ENCODE results near the gene RNF144A. TPM values are rescaled to one million over a fixed set of nuclear protein-coding genes. Genes with fewer than 3 reads are reported as not detected.

The RNF144A gene
- total and polyA plus RNA-seq, 10 of the 15 experiments (the other 5 are each of a cell fraction or from before 2014, with no cell fraction given) = 0.02 to 12.1 (median 0.48) TPM; not detected in 1

DNA sequence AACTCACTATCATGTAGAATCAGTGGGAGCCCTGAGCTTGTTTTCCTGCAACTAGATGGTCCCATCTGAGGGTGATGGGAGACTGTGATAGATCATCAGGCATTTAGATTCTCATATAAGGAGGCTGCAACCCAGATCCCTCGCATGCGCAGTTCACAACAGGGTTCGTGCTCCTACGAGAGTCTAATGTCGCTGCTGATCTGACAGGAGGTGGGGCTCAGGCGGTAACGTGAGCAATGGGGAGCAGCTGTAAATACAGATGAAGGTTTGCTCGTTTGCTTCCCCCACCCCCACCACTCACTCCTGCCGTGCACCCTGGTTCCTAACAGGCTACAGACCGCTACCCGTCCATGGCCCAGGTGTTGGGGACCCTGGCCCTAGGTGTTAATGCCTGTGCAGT lies 113.6 kb downstream of the RNF144A start:
- Histone ChIP-seq H3K79me2 (ENCODE audit: control insufficient read depth, insufficient read depth, low read length) (no peaks in the 10 kb centered on the region), H3K4me1 (ENCODE audit: control insufficient read depth, insufficient read depth, low read length) (no peaks in the 10 kb centered on the region), H3K27me3 (replicated peaks in 1 of 2; ENCODE audit: control insufficient read depth in 2 of 2, insufficient read depth in 2 of 2, low read length in 1 of 2) (no peaks in the 10 kb centered on the region), H3K9ac (ENCODE audit: control insufficient read depth, insufficient read depth, low read length) (no peak overlapping the region), H3K36me3 (ENCODE audit: control insufficient read depth in 2 of 2, insufficient read depth in 2 of 2, low read length in 1 of 2) (no peaks in the 10 kb centered on the region; a peak in 1 of 4 replicates), H4K20me1 (ENCODE audit: control insufficient read depth, insufficient read depth) (no peaks in the 10 kb centered on the region), H2AFZ (ENCODE audit: control insufficient read depth, low read depth, low read length) (no peak overlapping the region), H3K9me3 (replicated peaks; ENCODE audit: control insufficient read depth, insufficient read depth, low read length) (no peaks in the 10 kb centered on the region), H3K4me3 (no peak overlapping the region), H3K4me2 (ENCODE audit: control insufficient read depth, insufficient read depth) (no peak overlapping the region), H3K27ac (ENCODE audit: control insufficient read depth, insufficient read depth) (no peak overlapping the region)
- in situ Hi-C loops (cut with MboI) = no loop called here
- intact Hi-C loops (cut with micrococcal nuclease; ENCODE audit: unreplicated experiment) = no loop called here
- no TSS peak for BruUV-seq (replicated peaks)
- FAIRE-seq (no peak), DNase-seq (ENCODE audit: low read depth, low spot score) (no peak), ATAC-seq (no peak)
- POLR2A ChIA-PET = no interaction called here
- RAD21 ChIA-PET (ENCODE audit: unreplicated experiment) = no interaction called here
- TF ChIP-seq ZSCAN29 (IDR thresholded peaks at IDR 0.05) (no peak), NBN (IDR thresholded peaks at IDR 0.05) (no peak), TCF12 (IDR thresholded peaks at IDR 0.05; ENCODE audit: low read depth, low read length) (no peak), KLF5 (IDR thresholded peaks at IDR 0.05; ENCODE audit: partially characterized antibody) (no peak), POLR2AphosphoS2 (IDR thresholded peaks at IDR 0.05; ENCODE audit: low read depth, low read length) (no peak), MXI1 (IDR thresholded peaks at IDR 0.05; ENCODE audit: low read depth, low read length) (no peak), JUNB (IDR thresholded peaks at IDR 0.05) (no peak), ZNF207 (IDR thresholded peaks at IDR 0.05; ENCODE audit: borderline replicate concordance) (no peak), SREBF2 (IDR thresholded peaks at IDR 0.05; ENCODE audit: low read length) (no peak), SMARCA5 (IDR thresholded peaks at IDR 0.05) (no peak), CREM (IDR thresholded peaks at IDR 0.05; ENCODE audit: low read depth) (no peak), EED (IDR thresholded peaks at IDR 0.05; ENCODE audit: low read depth) (no peak), STAT1 (conservative IDR thresholded peaks at IDR 0.05) (no peak), MTA2 (IDR thresholded peaks at IDR 0.05; ENCODE audit: low read depth) (no peak), RBBP5 (conservative IDR thresholded peaks at IDR 0.05) (no peak), ETV6 (conservative IDR thresholded peaks at IDR 0.05 in 1 of 2, IDR thresholded peaks at IDR 0.05 in 1 of 2; ENCODE audit: borderline replicate concordance in 1 of 2, low read depth in 1 of 2) (no peak), PML (IDR thresholded peaks at IDR 0.05; ENCODE audit: low read length) (no peak)
- TF ChIP-seq, protein P1, sequence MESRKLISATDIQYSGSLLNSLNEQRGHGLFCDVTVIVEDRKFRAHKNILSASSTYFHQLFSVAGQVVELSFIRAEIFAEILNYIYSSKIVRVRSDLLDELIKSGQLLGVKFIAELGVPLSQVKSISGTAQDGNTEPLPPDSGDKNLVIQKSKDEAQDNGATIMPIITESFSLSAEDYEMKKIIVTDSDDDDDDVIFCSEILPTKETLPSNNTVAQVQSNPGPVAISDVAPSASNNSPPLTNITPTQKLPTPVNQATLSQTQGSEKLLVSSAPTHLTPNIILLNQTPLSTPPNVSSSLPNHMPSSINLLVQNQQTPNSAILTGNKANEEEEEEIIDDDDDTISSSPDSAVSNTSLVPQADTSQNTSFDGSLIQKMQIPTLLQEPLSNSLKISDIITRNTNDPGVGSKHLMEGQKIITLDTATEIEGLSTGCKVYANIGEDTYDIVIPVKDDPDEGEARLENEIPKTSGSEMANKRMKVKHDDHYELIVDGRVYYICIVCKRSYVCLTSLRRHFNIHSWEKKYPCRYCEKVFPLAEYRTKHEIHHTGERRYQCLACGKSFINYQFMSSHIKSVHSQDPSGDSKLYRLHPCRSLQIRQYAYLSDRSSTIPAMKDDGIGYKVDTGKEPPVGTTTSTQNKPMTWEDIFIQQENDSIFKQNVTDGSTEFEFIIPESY (IDR thresholded peaks at IDR 0.05) = no peak
- 68% methylated on average over 11 of the region's 11 CpGs for WGBS (ENCODE audit: insufficient coverage, insufficient replicate concordance, low lambda C conversion rate, missing lambda C conversion rate)
- SMC1A ChIA-PET (ENCODE audit: uncharacterized antibody, unreplicated experiment) = interaction anchor here (1.2 kb wide), 1 partner anchor 133 kb away, joined by 4 read pairs; no protein-coding TSS in a partner anchor
- CTCF ChIA-PET = interaction anchor here (0.8 to 1.7 kb wide), 3 partner anchors 12 to 159 kb away, joined by 3 to 8 read pairs (median 3); no protein-coding TSS in a partner anchor
